Hepatocyte (in vitro differentiated cells): ENCODE data around the gene LSAMP.

Experiments
- CTCF ChIP-seq: fragments of 200-600 bp; sonication (generic); IDR thresholded peaks from 2 replicates; pipeline ENCODE4 v1.5.1; 2016; ENCODE audit warnings: antibody characterized with exemption, mild to moderate bottlenecking; ENCODE audit not compliant: poor library complexity
- EZH2 ChIP-seq: fragments of 200-600 bp; sonication (generic); IDR thresholded peaks from 2 replicates; pipeline ENCODE4 v1.6.1; 2016; ENCODE audit warnings: antibody characterized with exemption, mild to moderate bottlenecking, borderline replicate concordance
- EZH2phosphoT487 ChIP-seq: fragments of 200-600 bp; sonication (generic); IDR thresholded peaks from one replicate; pipeline ENCODE4 v1.6.1; 2018; ENCODE audit warnings: antibody characterized with exemption, mild to moderate bottlenecking, low read depth, moderate library complexity; ENCODE audit not compliant: unreplicated experiment, severe bottlenecking

- TF ChIP-seq EZH2: no peak
- TF ChIP-seq CTCF: no peak
- no peak for TF ChIP-seq EZH2phosphoT487
Measured at GRCh38 chr3:116030131-116030850, 415.0 kb downstream of the LSAMP start.
